HL-60 (cell line): ENCODE results near the gene TAP2.
A peak's percentile ranks its signal among the peaks of the same experiment; 100 is the strongest.

Source experiments
- DNase-seq, 2 experiments: peaks; one replicate each; pipeline ENCODE4 v3.0.0-alpha.2; 2010 to 2020; ENCODE audit warnings: low read depth in 1 of 2, low spot score in 1 of 2
- H3K27ac ChIP-seq: fragments of 250-450 bp; sonication (Bioruptor Pico); replicated peaks from 2 replicates; pipeline ENCODE4 v1.5.1; 2020; ENCODE audit warnings: mild to moderate bottlenecking, moderate library complexity
- H3K27me3 ChIP-seq: fragments of 250-450 bp; sonication (Bioruptor Pico); 2 replicates; pipeline ENCODE4 v1.5.1; 2021; ENCODE audit warnings: mild to moderate bottlenecking, moderate library complexity; ENCODE audit not compliant: insufficient read depth, poor library complexity, severe bottlenecking
- H3K4me3 ChIP-seq: replicated peaks from 2 replicates; pipeline ENCODE4 v1.5.1; 2011; ENCODE audit warnings: mild to moderate bottlenecking, control low read depth, low read length; ENCODE audit not compliant: insufficient read depth
- CTCF ChIP-seq: IDR thresholded peaks from one replicate; pipeline ENCODE4 v1.5.1; 2011; ENCODE audit warnings: low read length, control low read depth, inconsistent platforms; ENCODE audit not compliant: insufficient read depth
- GABPA ChIP-seq: IDR thresholded peaks from 2 replicates; pipeline ENCODE4 v1.6.1; 2012; ENCODE audit warnings: low read depth
- POLR2AphosphoS5 ChIP-seq: IDR thresholded peaks from 2 replicates; pipeline ENCODE4 v1.6.1; 2012; ENCODE audit warnings: low read depth
- SPI1 ChIP-seq: IDR thresholded peaks from 2 replicates; pipeline ENCODE4 v1.6.1; 2012; ENCODE audit warnings: low read depth, mild to moderate bottlenecking, borderline replicate concordance
- TF ChIP-seq, protein P1 (sequence below): IDR thresholded peaks from 2 replicates; pipeline ENCODE4 v1.6.1; 2012; ENCODE audit warnings: low read depth; ENCODE audit not compliant: insufficient replicate concordance

Gene TAP2

GRCh38 chr6:32836873-32837272 lies 1.7 kb downstream of the TAP2 start:
- Histone ChIP-seq H3K27ac (no peak overlapping the region), H3K27me3 (no peaks in the 10 kb centered on the region), H3K4me3 (peak overlapping the region; percentile 81)
- DNase-seq, result no peak
- TF ChIP-seq POLR2AphosphoS5, result no peak

GRCh38 chr6:32835167-32835893 lies 3.2 kb downstream of the TAP2 start:
- TF ChIP-seq SPI1, result no peak
- TF ChIP-seq, protein P1, sequence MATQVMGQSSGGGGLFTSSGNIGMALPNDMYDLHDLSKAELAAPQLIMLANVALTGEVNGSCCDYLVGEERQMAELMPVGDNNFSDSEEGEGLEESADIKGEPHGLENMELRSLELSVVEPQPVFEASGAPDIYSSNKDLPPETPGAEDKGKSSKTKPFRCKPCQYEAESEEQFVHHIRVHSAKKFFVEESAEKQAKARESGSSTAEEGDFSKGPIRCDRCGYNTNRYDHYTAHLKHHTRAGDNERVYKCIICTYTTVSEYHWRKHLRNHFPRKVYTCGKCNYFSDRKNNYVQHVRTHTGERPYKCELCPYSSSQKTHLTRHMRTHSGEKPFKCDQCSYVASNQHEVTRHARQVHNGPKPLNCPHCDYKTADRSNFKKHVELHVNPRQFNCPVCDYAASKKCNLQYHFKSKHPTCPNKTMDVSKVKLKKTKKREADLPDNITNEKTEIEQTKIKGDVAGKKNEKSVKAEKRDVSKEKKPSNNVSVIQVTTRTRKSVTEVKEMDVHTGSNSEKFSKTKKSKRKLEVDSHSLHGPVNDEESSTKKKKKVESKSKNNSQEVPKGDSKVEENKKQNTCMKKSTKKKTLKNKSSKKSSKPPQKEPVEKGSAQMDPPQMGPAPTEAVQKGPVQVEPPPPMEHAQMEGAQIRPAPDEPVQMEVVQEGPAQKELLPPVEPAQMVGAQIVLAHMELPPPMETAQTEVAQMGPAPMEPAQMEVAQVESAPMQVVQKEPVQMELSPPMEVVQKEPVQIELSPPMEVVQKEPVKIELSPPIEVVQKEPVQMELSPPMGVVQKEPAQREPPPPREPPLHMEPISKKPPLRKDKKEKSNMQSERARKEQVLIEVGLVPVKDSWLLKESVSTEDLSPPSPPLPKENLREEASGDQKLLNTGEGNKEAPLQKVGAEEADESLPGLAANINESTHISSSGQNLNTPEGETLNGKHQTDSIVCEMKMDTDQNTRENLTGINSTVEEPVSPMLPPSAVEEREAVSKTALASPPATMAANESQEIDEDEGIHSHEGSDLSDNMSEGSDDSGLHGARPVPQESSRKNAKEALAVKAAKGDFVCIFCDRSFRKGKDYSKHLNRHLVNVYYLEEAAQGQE, result no peak
- no peak for TF ChIP-seq CTCF
- no peak for TF ChIP-seq GABPA
- no peak for TF ChIP-seq POLR2AphosphoS5
- H3K27me3 ChIP-seq, result no peaks in the 10 kb centered on the region

GRCh38 chr6:32833664-32834063 lies 4.9 kb downstream of the TAP2 start:
- no peak for DNase-seq
- H3K4me3 ChIP-seq, result no peak overlapping the region
- H3K27me3 ChIP-seq, result no peaks in the 10 kb centered on the region
- TF ChIP-seq GABPA, result no peak
- TF ChIP-seq SPI1, result no peak
- no peak for TF ChIP-seq CTCF
- no peak for TF ChIP-seq POLR2AphosphoS5
- TF ChIP-seq, protein P1, result no peak
- H3K27ac ChIP-seq, result no peak overlapping the region

More at GRCh38 chr6:32835167-32835893, 3.2 kb downstream of the TAP2 start:
- Histone ChIP-seq H3K27ac (no peak overlapping the region), H3K4me3 (no peak overlapping the region)
- no peak for DNase-seq

- TF ChIP-seq CTCF (no peak), SPI1 (no peak), GABPA (no peak), POLR2AphosphoS5 (no peak)
- TF ChIP-seq, protein P1, result no peak
- no peak overlapping the region for H3K4me3 ChIP-seq
- no peak for DNase-seq
- H3K27ac ChIP-seq, result no peak overlapping the region
- no peaks in the 10 kb centered on the region for H3K27me3 ChIP-seq
These were observed 6.0 kb downstream of the TAP2 start for GRCh38 chr6:32832535-32832934.
